Smooth muscle cell (in vitro differentiated cells): ENCODE measurements around the gene DHDDS. TPM values are rescaled to one million over a fixed set of nuclear protein-coding genes. Genes with fewer than 3 reads are reported as not detected.

Experiments used
- DNase-seq: peaks from one replicate; lab custom pipeline; 2025; ENCODE audit not compliant: unreplicated experiment; lab: John Stamatoyannopoulos, UW
- H2AFZ ChIP-seq: fragments of 200-600 bp; sonication (generic); 2 replicates; pipeline ENCODE4 v1.6.0; 2016; ENCODE audit warnings: antibody characterized with exemption, low read depth, mild to moderate bottlenecking
- H3F3A ChIP-seq: fragments of 200-600 bp; sonication (generic); 2 replicates; pipeline ENCODE4 v1.6.0; 2017; ENCODE audit warnings: antibody characterized with exemption, low read depth
- H3K27ac ChIP-seq: fragments of 200-600 bp; sonication (generic); 2 replicates; pipeline ENCODE4 v1.5.1; 2016; ENCODE audit warnings: low read depth, mild to moderate bottlenecking
- H3K27me3 ChIP-seq: fragments of 200-600 bp; sonication (generic); 2 replicates; pipeline ENCODE4 v1.6.1; 2016; ENCODE audit warnings: low read depth, mild to moderate bottlenecking
- H3K36me3 ChIP-seq: fragments of 200-600 bp; sonication (generic); 2 replicates; pipeline ENCODE4 v1.5.1; 2016; ENCODE audit warnings: low read depth
- H3K4me1 ChIP-seq: fragments of 200-600 bp; sonication (generic); 2 replicates; pipeline ENCODE4 v1.5.1; 2016; ENCODE audit warnings: low read depth
- H3K4me2 ChIP-seq: fragments of 200-600 bp; sonication (generic); 2 replicates; pipeline ENCODE4 v1.6.0; 2016; ENCODE audit warnings: mild to moderate bottlenecking
- H3K4me3 ChIP-seq: fragments of 200-600 bp; sonication (generic); 2 replicates; pipeline ENCODE4 v1.5.1; 2016; ENCODE audit warnings: mild to moderate bottlenecking
- H3K79me2 ChIP-seq: fragments of 200-600 bp; sonication (generic); 2 replicates; pipeline ENCODE4 v1.6.0; 2016; ENCODE audit warnings: low read depth, mild to moderate bottlenecking
- H3K9ac ChIP-seq: fragments of 200-600 bp; sonication (generic); 2 replicates; pipeline ENCODE4 v1.6.0; 2016; ENCODE audit warnings: low read depth
- H3K9me3 ChIP-seq: fragments of 200-600 bp; sonication (generic); replicated peaks from 2 replicates; pipeline ENCODE4 v1.5.1; 2016; ENCODE audit warnings: low read depth
- H4K20me1 ChIP-seq: fragments of 200-600 bp; sonication (generic); 2 replicates; pipeline ENCODE4 v1.6.0; 2016; ENCODE audit warnings: low read depth
- WGBS: methylation state at CpG from one replicate; pipeline ENCODE4 v1.1.7; 2016; ENCODE audit warnings: low lambda C conversion rate; 5-methylcytosine and 5-hydroxymethylcytosine counted together
- polyA plus RNA-seq: library from polyadenylated mRNA; unstranded; fragments of >200 nt; fragmentation: Nextera tagmentation; extraction: Ambion mirVana; gene quantifications from 2 replicates; pipeline ENCODE4 v1.2.1, GENCODE V29; 2016
- total RNA-seq: library from RNA; depleted of rRNA; stranded (reverse); fragments of >200 nt; gene quantifications from 2 replicates; pipeline ENCODE4 v1.2.3, GENCODE V29; 2014
- TF ChIP-seq, protein P1 (sequence below): fragments of 200-600 bp; sonication (generic); IDR thresholded peaks from 2 replicates; pipeline ENCODE4 v1.5.1; 2017; ENCODE audit warnings: borderline replicate concordance, mild to moderate bottlenecking, antibody characterized with exemption; ENCODE audit not compliant: insufficient read depth, poor library complexity, severe bottlenecking

Gene DHDDS
- total and polyA plus RNA-seq, 2 experiments from 2014 or later = 37.5 to 41.5 TPM

DNA sequence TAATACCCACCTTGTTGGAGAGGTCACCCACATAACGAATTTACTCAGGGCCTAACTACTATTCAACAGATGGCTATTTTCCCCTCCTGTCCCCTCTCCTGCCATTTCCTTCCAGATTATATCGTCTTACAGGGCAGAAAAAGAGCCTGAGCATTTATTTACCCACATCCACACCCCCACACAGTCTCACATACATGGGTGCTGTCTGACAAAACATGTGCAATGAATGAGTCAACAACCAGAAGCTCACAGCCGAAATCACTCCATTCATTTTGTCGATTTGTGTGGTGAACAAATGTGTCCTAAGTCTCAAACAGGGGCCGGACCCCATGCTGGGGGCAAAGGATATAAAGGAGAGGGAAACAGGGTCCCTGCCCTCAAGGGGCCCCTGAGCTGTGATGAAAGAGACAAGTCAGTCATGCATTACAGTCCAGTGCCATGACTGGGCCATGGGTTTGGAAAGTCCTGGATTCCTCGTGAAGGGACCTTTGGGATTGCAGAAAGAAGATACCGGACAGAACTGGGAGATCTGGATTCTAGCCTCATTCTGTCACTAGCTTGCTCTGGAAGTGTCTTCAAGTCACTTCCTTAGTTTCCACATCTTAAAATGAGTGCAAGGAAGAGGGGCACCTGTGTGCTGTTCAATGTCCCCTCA, 43.2 kb upstream of the DHDDS start:
- H3K4me1 ChIP-seq = peaks cover 9% of the 10 kb centered on the region
- no peaks in the 10 kb centered on the region for H3K36me3 ChIP-seq
- no peaks in the 10 kb centered on the region for H4K20me1 ChIP-seq
- no peaks in the 10 kb centered on the region for H3K9me3 ChIP-seq
- no peak overlapping the region for H2AFZ ChIP-seq
- H3K27me3 ChIP-seq = no peaks in the 10 kb centered on the region
- H3K4me3 ChIP-seq = no peak overlapping the region
- TF ChIP-seq, protein P1, sequence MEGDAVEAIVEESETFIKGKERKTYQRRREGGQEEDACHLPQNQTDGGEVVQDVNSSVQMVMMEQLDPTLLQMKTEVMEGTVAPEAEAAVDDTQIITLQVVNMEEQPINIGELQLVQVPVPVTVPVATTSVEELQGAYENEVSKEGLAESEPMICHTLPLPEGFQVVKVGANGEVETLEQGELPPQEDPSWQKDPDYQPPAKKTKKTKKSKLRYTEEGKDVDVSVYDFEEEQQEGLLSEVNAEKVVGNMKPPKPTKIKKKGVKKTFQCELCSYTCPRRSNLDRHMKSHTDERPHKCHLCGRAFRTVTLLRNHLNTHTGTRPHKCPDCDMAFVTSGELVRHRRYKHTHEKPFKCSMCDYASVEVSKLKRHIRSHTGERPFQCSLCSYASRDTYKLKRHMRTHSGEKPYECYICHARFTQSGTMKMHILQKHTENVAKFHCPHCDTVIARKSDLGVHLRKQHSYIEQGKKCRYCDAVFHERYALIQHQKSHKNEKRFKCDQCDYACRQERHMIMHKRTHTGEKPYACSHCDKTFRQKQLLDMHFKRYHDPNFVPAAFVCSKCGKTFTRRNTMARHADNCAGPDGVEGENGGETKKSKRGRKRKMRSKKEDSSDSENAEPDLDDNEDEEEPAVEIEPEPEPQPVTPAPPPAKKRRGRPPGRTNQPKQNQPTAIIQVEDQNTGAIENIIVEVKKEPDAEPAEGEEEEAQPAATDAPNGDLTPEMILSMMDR = no peak
- no peaks in the 10 kb centered on the region for H3K79me2 ChIP-seq
- no peak overlapping the region for H3K9ac ChIP-seq
- H3K27ac ChIP-seq = no peak overlapping the region
- 59% methylated on average over 7 of the region's 7 CpGs for WGBS
- H3K4me2 ChIP-seq = peak overlapping the region; percentile 35
- H3F3A ChIP-seq = no peaks in the 10 kb centered on the region
- DNase-seq = no peak

DNA sequence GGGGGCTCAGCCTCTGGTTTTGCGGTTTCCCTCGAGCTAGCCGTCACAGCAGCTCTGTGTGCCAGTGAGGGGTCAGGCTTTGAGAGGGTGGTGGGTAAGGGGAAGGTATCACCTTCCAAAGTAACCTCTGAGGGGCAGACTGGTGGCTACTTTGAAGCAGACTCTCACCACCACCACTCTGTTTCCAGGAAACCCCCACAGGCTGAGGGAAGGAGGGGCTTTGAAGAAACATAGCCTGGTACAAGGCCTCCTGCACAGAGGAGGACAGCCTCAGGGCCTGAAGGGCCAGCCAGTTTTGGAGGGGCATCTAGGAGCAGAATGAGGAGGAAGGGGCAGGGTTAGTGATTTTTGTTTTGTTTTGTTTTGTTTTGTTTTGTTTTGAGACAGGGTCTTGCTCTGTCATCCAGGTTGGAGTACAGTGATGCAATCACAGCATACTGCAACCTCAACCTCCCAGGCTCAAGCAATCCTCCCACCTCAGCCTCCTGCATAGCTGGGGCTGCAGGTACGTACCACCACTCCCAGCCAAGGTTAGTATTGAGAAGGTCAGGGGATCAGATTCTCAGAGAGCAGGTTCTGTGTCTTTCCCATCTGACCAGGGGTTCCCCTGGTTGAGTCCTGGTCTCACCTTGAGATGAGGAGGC, 42.4 kb upstream of the DHDDS start:
- Histone ChIP-seq H4K20me1 (no peaks in the 10 kb centered on the region), H3K79me2 (no peaks in the 10 kb centered on the region), H3K36me3 (no peaks in the 10 kb centered on the region), H2AFZ (no peak overlapping the region), H3K9me3 (no peaks in the 10 kb centered on the region), H3K4me1 (peaks cover 9% of the 10 kb centered on the region), H3K27me3 (no peaks in the 10 kb centered on the region), H3K4me2 (no peak overlapping the region), H3K9ac (no peak overlapping the region), H3F3A (no peaks in the 10 kb centered on the region), H3K4me3 (no peak overlapping the region), H3K27ac (no peak overlapping the region)
- DNase-seq = no peak
- 76% methylated on average over 4 of the region's 4 CpGs for WGBS
- TF ChIP-seq, protein P1 = no peak

DNA sequence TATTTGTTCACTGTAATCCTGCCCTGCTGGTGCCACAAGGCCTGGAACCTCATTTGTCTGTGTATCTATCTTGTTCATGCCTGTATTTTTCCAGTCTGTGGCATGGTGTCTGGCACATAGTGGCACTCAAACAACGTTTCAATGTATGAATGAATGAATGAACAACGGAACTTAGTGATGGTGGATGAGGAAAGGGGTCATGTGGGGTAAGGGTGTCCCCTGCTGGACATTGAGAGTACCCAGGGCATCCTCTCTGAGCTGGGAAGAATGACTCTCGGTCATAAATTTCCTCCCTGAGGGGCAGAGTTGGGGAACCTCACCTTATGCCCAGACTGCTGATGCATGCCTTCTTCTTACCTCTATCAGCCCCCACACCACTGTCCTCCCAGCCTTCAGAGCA, 40.7 kb upstream of the DHDDS start:
- Histone ChIP-seq H3K4me3 (no peak overlapping the region), H3K36me3 (no peaks in the 10 kb centered on the region), H3K27ac (no peak overlapping the region), H2AFZ (no peak overlapping the region), H3K9ac (no peak overlapping the region), H3K79me2 (no peaks in the 10 kb centered on the region), H3K4me2 (no peak overlapping the region), H3F3A (no peaks in the 10 kb centered on the region), H3K9me3 (no peaks in the 10 kb centered on the region), H4K20me1 (no peaks in the 10 kb centered on the region), H3K27me3 (no peaks in the 10 kb centered on the region), H3K4me1 (peaks cover 5% of the 10 kb centered on the region)
- TF ChIP-seq, protein P1 = peak; percentile 60
- DNase-seq = no peak
- WGBS = 20% methylated on average over 3 of the region's 3 CpGs
